Urinary bladder (tissue), 4 donors: Measurements from ENCODE around the gene DIAPH2. TPM values are rescaled to one million over a fixed set of nuclear protein-coding genes. Genes with fewer than 3 reads are reported as not detected.
"Not testable (repeated sequence)": the region's sequence is repeated elsewhere in the genome, so short reads cannot be mapped to it uniquely, and the experiment has no call there.

Experiments
- DNase-seq: peaks from one replicate; pipeline ENCODE4 v3.0.0-alpha.2; 2015; ENCODE audit errors: extremely low spot score
- H3K27ac ChIP-seq: one replicate; pipeline ENCODE4 v1.5.1; 2013; ENCODE audit warnings: low read depth, mild to moderate bottlenecking, moderate library complexity
- H3K36me3 ChIP-seq: one replicate; pipeline ENCODE4 v1.6.1; 2013; ENCODE audit warnings: mild to moderate bottlenecking, moderate library complexity; ENCODE audit not compliant: insufficient read depth
- H3K4me1 ChIP-seq: one replicate; pipeline ENCODE4 v1.6.1; 2013; ENCODE audit warnings: mild to moderate bottlenecking, moderate library complexity; ENCODE audit not compliant: insufficient read depth
- H3K4me3 ChIP-seq: one replicate; pipeline ENCODE4 v1.5.1; 2013; ENCODE audit warnings: low read depth, low read length
- WGBS: extraction: QIAGEN DNeasy Blood & Tissue Kit; methylation state at CpG from one replicate; pipeline ENCODE4 v1.1.7; 2013; 5-methylcytosine and 5-hydroxymethylcytosine counted together
- polyA plus RNA-seq: library from polyadenylated mRNA; stranded (reverse); fragments of 200-250 nt; gene quantifications from one replicate; pipeline ENCODE4 v1.2.3, GENCODE V29; 2013
- total RNA-seq: library from RNA; depleted of rRNA; stranded (reverse); fragments of >200 nt; gene quantifications from one replicate; pipeline ENCODE4 v1.2.3, GENCODE V29; 2014
- donor health status: healthy with polysubstance abuse.
- donor health status: healthy.

Gene DIAPH2
- total and polyA plus RNA-seq, 2 donors = 11.8 to 52.2 TPM

GRCh38 chrX:97405031-97405660 is 720.5 kb downstream of the DIAPH2 start:
- H3K4me3 ChIP-seq = no peak overlapping the region
- no peaks in the 10 kb centered on the region for H3K4me1 ChIP-seq
- no peaks in the 10 kb centered on the region for H3K36me3 ChIP-seq
- no peak overlapping the region for H3K27ac ChIP-seq
- DNase-seq = no peak
- WGBS = 68% methylated on average over 4 of the region's 4 CpGs

GRCh38 chrX:97409632-97410415 is 725.2 kb downstream of the DIAPH2 start:
- H3K4me1 ChIP-seq, DNase-seq, H3K36me3 ChIP-seq, H3K27ac ChIP-seq, H3K4me3 ChIP-seq: not testable (repeated sequence)
- 99% methylated on average over 13 of the region's 13 CpGs for WGBS

DNA sequence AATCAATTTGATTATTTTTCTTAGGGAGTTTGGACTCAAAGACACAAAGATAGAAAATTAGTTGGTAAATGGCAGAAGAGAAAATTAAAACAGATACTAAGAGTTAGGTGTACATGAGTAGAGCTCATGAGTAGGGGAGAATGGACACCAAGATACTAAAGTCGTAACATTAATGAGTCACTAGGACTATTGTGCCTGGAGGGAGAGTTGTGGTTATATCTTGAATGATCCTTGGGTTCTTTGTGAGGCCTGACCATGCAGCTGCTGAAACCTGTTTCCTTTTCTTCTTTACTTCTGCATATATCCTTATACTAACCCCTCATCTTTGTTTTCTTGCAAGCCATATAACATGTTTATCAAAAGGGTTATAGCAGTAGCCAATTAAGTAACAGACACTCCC is 731.8 kb downstream of the DIAPH2 start:
- WGBS = 97% methylated on average over 1 of the region's 1 CpG
- DNase-seq = no peak
- Histone ChIP-seq H3K4me1 (no peaks in the 10 kb centered on the region), H3K4me3 (no peak overlapping the region), H3K36me3 (no peaks in the 10 kb centered on the region), H3K27ac (no peak overlapping the region)

DNA sequence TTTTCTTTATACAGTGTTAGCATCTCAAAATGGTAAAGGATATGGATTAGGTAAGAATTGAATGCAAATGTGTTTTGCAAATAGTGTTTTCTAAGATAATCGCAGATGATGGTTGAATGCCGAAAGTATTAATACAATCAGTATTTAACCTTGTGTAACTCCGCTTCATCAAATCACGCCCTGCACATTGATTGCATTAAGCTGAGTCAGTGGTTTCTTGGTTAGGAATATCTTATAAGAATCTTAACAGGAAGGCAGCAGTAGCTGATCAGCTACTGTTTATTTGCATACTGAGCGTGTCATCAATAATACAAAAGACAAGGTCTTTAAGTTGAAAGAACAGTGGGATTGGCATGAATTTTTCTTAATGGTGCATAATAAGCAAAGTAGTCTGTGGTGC is 744.5 kb downstream of the DIAPH2 start:
- Histone ChIP-seq H3K27ac (no peak overlapping the region), H3K4me1 (no peaks in the 10 kb centered on the region), H3K36me3 (no peaks in the 10 kb centered on the region), H3K4me3 (no peak overlapping the region)
- no peak for DNase-seq
- WGBS = 93% methylated on average over 5 of the region's 5 CpGs

GRCh38 chrX:97431281-97431680 is 746.6 kb downstream of the DIAPH2 start:
- no peaks in the 10 kb centered on the region for H3K4me1 ChIP-seq
- no peaks in the 10 kb centered on the region for H3K36me3 ChIP-seq
- no peak for DNase-seq
- WGBS = 86% methylated on average over 1 of the region's 1 CpG
- no peak overlapping the region for H3K4me3 ChIP-seq
- H3K27ac ChIP-seq = no peak overlapping the region

DNA sequence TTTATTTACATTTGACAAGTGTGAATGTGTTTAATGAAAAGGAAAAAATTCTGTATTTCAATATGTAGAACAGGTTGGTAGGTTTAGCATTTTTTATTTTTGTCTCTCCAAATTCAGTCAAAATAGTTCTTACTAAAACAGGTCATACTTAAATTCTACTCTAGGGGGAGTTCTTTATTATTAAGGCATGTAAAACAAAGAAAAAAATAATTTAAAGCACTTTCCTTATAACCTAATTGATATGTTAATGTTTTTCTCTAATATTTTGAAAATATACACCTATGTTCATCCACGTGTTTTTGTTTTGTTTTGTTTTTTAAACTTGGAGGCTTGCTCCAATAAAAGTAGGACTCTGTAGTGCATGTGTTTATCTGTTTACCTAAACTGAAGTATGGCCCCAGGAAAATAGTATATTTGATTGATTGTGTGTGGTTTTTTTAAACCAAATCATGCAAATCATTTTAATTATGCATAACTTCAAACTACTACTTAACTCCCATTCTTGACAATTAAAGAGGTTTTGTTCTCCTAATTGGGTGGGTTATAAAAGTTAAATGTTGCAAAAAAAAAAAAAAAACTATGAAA is 761.7 kb downstream of the DIAPH2 start:
- 83% methylated on average over 1 of the region's 1 CpG for WGBS

GRCh38 chrX:97447306-97447705 is 762.7 kb downstream of the DIAPH2 start:
- Histone ChIP-seq H3K4me3 (no peak overlapping the region), H3K36me3 (no peaks in the 10 kb centered on the region), H3K27ac (no peak overlapping the region), H3K4me1 (no peaks in the 10 kb centered on the region)
- no peak for DNase-seq
- 78% methylated on average over 5 of the region's 5 CpGs for WGBS

More for the DNA sequence above, 761.7 kb downstream of the DIAPH2 start:
- Histone ChIP-seq H3K36me3 (no peaks in the 10 kb centered on the region), H3K4me1 (no peaks in the 10 kb centered on the region), H3K27ac (no peak overlapping the region), H3K4me3 (no peak overlapping the region)
- no peak for DNase-seq

- H3K27ac ChIP-seq = no peak overlapping the region
- H3K36me3 ChIP-seq = no peaks in the 10 kb centered on the region
- H3K4me3 ChIP-seq = no peak overlapping the region
- no peaks in the 10 kb centered on the region for H3K4me1 ChIP-seq
- no peak for DNase-seq
Observed at GRCh38 chrX:97452283-97452682, 767.6 kb downstream of the DIAPH2 start.

DNA sequence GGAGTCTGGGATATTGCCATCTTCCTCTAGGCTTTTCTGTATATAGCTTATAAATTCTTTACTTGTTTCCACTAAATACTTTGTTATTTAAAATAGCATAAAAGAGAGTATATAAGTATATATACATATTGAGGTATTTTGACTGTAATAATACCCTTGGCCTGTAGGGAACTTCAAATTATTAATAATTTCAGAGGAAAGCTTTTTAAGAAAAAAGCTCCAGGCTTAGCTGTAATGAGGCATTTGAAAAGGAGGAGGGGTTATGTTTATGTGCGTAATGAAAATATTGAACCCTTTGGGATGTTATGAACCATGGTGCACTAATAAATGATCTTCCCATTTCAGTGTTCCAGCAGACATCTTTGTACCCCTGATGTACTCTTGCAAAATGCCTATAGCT is 777.1 kb downstream of the DIAPH2 start:
- H3K27ac ChIP-seq = no peak overlapping the region
- WGBS = 95% methylated on average over 1 of the region's 1 CpG
- no peaks in the 10 kb centered on the region for H3K4me1 ChIP-seq
- no peak overlapping the region for H3K4me3 ChIP-seq
- no peaks in the 10 kb centered on the region for H3K36me3 ChIP-seq
- DNase-seq = no peak

GRCh38 chrX:97471071-97471470 is 786.4 kb downstream of the DIAPH2 start:
- Histone ChIP-seq H3K4me1 (no peaks in the 10 kb centered on the region), H3K4me3 (no peak overlapping the region), H3K27ac (no peak overlapping the region), H3K36me3 (no peaks in the 10 kb centered on the region)
- DNase-seq = no peak
- WGBS = 97% methylated on average over 6 of the region's 6 CpGs

- Histone ChIP-seq H3K4me1 (no peaks in the 10 kb centered on the region), H3K36me3 (no peaks in the 10 kb centered on the region), H3K4me3 (no peak overlapping the region), H3K27ac (no peak overlapping the region)
- 90% methylated on average over 3 of the region's 3 CpGs for WGBS
- no peak for DNase-seq
Observed at GRCh38 chrX:97474933-97475332, 790.3 kb downstream of the DIAPH2 start.

DNA sequence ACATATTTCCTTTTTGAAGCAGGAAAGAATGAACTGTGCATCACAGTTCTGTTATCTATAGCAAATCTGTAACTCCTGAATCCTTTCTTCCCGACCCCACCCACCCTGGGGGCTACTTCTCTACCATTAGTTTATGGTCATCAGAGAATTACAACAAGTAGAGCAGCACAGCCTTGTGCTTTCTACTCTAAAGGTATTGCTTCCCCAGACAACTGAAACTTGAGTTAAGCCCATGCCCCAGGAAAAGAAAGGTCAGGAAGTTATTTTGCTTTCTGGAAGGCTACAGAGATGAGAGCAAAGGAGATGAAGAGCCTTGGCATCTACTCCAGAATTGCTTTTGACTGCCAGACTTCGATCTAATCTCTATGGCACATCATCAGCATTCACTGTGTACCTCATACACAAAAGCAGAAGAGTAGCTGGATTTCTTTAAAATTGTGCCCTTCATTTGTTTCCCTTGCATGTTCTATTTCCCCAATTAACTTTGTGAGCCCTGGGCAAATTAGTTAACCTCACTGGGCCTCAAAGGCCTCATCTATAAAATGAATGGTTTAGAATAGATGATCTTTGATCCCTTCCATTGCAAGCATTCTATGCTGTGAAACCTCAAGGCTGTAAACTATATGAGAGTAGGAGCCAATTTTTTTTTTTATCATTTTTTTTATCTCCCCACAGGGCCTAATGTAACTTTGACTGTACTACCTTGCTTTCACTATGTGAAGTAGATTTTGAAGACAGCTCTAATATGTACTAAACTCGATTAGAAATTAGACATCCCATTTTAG is 794.7 kb downstream of the DIAPH2 start:
- no peaks in the 10 kb centered on the region for H3K4me1 ChIP-seq
- DNase-seq = no peak
- 74% methylated on average over 3 of the region's 3 CpGs for WGBS
- no peak overlapping the region for H3K4me3 ChIP-seq
- H3K27ac ChIP-seq = no peak overlapping the region
- H3K36me3 ChIP-seq = no peaks in the 10 kb centered on the region

GRCh38 chrX:97481228-97481627 is 796.6 kb downstream of the DIAPH2 start:
- no peak for DNase-seq
- Histone ChIP-seq H3K4me1 (no peaks in the 10 kb centered on the region), H3K27ac (no peak overlapping the region), H3K36me3 (no peaks in the 10 kb centered on the region), H3K4me3 (no peak overlapping the region)
- 70% methylated on average over 2 of the region's 2 CpGs for WGBS
